SH-SY5Y (cell line): ENCODE measurements around the gene KAT14.

ENCODE experiments used
- GATA2 ChIP-seq: IDR thresholded peaks from 2 replicates; pipeline ENCODE4 v1.6.1; 2011; ENCODE audit warnings: mild to moderate bottlenecking, low read depth, low read length
- GATA3 ChIP-seq: IDR thresholded peaks from 2 replicates; pipeline ENCODE4 v1.6.1; 2011; ENCODE audit warnings: low read depth, mild to moderate bottlenecking, low read length, moderate library complexity

GRCh38 chr20:18091623-18092022 is 46.0 kb upstream of the KAT14 start:
- TF ChIP-seq GATA2, result no peak
- no peak for TF ChIP-seq GATA3
